Measurements from ENCODE around the gene NHLRC2.

DNA sequence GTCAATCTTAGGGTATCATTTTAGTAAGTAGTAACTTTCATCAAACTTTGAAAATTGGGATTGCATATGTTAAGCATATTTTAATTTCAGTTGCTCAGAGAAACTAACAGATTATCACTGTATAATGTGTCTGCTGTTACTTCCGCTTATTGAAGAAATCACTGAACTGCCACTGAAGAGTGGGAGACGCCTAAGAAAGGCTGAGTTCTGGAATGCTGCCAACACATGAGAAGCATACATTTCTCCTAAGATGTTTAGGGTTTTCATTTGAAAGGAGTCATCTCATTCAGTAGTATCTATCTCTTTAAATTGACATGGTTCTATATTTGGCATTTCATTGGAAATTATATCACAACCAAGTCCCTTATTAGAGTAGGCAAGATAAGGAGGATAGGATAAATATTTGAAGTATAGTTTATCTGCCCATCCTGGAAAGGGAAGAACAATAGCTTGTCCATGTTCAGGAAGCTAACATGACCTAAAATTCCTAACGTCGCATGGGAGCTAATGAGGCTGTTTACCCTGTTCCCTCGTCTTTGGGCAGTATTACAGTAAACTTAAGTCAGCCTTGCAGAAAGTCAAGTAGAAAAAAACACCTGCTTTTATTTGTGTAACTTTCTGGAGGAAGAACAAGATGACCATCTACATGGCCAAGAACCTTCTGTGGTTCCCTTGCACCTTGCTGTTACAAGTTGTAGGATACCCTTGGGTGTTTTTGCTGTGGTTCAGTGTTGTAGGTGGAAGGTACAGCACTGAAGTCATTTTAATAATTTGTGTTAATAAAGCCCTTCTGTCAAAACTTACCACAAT lies 67.3 kb downstream of the NHLRC2 start:
- TF ChIP-seq, protein P1, sequence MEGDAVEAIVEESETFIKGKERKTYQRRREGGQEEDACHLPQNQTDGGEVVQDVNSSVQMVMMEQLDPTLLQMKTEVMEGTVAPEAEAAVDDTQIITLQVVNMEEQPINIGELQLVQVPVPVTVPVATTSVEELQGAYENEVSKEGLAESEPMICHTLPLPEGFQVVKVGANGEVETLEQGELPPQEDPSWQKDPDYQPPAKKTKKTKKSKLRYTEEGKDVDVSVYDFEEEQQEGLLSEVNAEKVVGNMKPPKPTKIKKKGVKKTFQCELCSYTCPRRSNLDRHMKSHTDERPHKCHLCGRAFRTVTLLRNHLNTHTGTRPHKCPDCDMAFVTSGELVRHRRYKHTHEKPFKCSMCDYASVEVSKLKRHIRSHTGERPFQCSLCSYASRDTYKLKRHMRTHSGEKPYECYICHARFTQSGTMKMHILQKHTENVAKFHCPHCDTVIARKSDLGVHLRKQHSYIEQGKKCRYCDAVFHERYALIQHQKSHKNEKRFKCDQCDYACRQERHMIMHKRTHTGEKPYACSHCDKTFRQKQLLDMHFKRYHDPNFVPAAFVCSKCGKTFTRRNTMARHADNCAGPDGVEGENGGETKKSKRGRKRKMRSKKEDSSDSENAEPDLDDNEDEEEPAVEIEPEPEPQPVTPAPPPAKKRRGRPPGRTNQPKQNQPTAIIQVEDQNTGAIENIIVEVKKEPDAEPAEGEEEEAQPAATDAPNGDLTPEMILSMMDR (IDR thresholded peaks at IDR 0.05), result no peak
- no peak for TF ChIP-seq EZH2 (IDR thresholded peaks at IDR 0.05)
- TF ChIP-seq EZH2phosphoT487 (IDR thresholded peaks at IDR 0.05), result no peak

Measured in neural progenitor cell (in vitro differentiated cells).